Measurements from ENCODE around the gene SLC13A3.

DNA sequence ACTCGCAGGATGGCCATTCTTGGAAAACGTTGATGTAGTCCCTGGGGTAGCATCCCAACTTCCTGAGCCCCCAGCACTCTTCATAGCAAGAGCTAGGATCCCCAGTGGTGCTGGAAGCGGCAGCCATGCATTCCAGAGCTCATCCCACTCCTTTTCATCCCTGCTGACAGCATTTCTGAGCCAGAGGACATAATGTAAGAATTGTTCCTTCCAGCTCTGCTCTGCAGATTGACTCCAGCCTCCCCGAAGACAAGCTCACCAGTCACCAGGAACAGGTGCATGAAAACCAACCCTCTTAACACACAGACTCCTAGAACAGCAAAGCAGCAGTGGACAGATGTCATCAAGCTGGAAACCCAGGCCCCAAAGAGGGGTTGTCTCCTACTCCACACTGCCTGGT, 3.8 kb downstream of the SLC13A3 start:
- no peak for TF ChIP-seq MYC (IDR thresholded peaks at IDR 0.05; ENCODE audit: low read depth, low read length)
- TF ChIP-seq, protein P1, sequence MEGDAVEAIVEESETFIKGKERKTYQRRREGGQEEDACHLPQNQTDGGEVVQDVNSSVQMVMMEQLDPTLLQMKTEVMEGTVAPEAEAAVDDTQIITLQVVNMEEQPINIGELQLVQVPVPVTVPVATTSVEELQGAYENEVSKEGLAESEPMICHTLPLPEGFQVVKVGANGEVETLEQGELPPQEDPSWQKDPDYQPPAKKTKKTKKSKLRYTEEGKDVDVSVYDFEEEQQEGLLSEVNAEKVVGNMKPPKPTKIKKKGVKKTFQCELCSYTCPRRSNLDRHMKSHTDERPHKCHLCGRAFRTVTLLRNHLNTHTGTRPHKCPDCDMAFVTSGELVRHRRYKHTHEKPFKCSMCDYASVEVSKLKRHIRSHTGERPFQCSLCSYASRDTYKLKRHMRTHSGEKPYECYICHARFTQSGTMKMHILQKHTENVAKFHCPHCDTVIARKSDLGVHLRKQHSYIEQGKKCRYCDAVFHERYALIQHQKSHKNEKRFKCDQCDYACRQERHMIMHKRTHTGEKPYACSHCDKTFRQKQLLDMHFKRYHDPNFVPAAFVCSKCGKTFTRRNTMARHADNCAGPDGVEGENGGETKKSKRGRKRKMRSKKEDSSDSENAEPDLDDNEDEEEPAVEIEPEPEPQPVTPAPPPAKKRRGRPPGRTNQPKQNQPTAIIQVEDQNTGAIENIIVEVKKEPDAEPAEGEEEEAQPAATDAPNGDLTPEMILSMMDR (IDR thresholded peaks at IDR 0.05; ENCODE audit: low read depth, low read length), result no peak
- TF ChIP-seq POLR2A (IDR thresholded peaks at IDR 0.05; ENCODE audit: extremely low read depth, insufficient read length), result no peak

Data from NB4 (cell line).